ENCODE data around the gene ZAR1.

Gene ZAR1

GRCh38 chr4:48490680-48491513 is 845 bp downstream of the ZAR1 start:
- DNase-seq: peak; percentile 55

GRCh38 chr4:48491514-48492176 is 1.6 kb downstream of the ZAR1 start:
- DNase-seq: no peak

- no peak for DNase-seq
These were observed 3.5 kb downstream of the ZAR1 start for GRCh38 chr4:48493452-48494100.

GRCh38 chr4:48495941-48496340 is 5.9 kb downstream of the ZAR1 start:
- peak; percentile 80 for DNase-seq

- DNase-seq: no peak
These were observed 8.8 kb downstream of the ZAR1 start for GRCh38 chr4:48498895-48499294.

- no peak for DNase-seq
These were observed 9.6 kb downstream of the ZAR1 start for GRCh38 chr4:48499551-48500066.

GRCh38 chr4:48503233-48504025 is 13.4 kb downstream of the ZAR1 start:
- no peak for DNase-seq

GRCh38 chr4:48504026-48504330 is 13.9 kb downstream of the ZAR1 start:
- no peak for DNase-seq

- peak; percentile 60 for DNase-seq
These were observed 14.3 kb downstream of the ZAR1 start for GRCh38 chr4:48504352-48504751.

- DNase-seq: no peak
These were observed 16.7 kb downstream of the ZAR1 start for GRCh38 chr4:48506716-48507115.

GRCh38 chr4:48509543-48509942 is 19.5 kb downstream of the ZAR1 start:
- DNase-seq: no peak

GRCh38 chr4:48518143-48518542 is 28.1 kb downstream of the ZAR1 start:
- no peak for DNase-seq

GRCh38 chr4:48526406-48526805 is 36.4 kb downstream of the ZAR1 start:
- peak; percentile 47 for DNase-seq

- DNase-seq: no peak
These were observed 48.3 kb downstream of the ZAR1 start for GRCh38 chr4:48538358-48538757.

- no peak for DNase-seq
These were observed 49.5 kb downstream of the ZAR1 start for GRCh38 chr4:48539597-48539996.

GRCh38 chr4:48542888-48543287 is 52.8 kb downstream of the ZAR1 start:
- no peak for DNase-seq

GRCh38 chr4:48543796-48544195 is 53.7 kb downstream of the ZAR1 start:
- DNase-seq: no peak

Data from hematopoietic multipotent progenitor cell treated with erythropoietin and hydrocortisone succinate and interleukin-3 and kit ligand, for 6 days (in vitro differentiated cells).